Astrocyte of the cerebellum (primary cell): ENCODE data around the gene CTSW.
A peak's percentile ranks its signal among the peaks of the same experiment; 100 is the strongest.
"Not testable (repeated sequence)": the region's sequence is repeated elsewhere in the genome, so short reads cannot be mapped to it uniquely, and the experiment has no call there.

Experiments
- DNase-seq: peaks from one replicate; pipeline ENCODE4 v3.0.0-alpha.2; 2011; ENCODE audit warnings: low read depth
- H3K4me3 ChIP-seq: 2 replicates; pipeline ENCODE4 v1.5.1; 2011; ENCODE audit warnings: mild to moderate bottlenecking, low read depth, low read length, moderate library complexity
- CTCF ChIP-seq: IDR thresholded peaks from 2 replicates; pipeline ENCODE4 v1.5.1; 2012; ENCODE audit warnings: low read length, low read depth, moderate library complexity, mild to moderate bottlenecking; ENCODE audit errors: missing control alignments
- in situ Hi-C: cut with HindIII; loops from 2 replicates; pipeline ENCODE4 v1.10.0; 2017; ENCODE audit warnings: low sequenced_read_pairs

Gene CTSW

GRCh38 chr11:65844231-65844872 is 35.3 kb upstream of the CTSW start:
- TF ChIP-seq CTCF, result no peak
- DNase-seq, result no peak
- H3K4me3 ChIP-seq, result no peak overlapping the region
- in situ Hi-C loops, result no loop called here

- no peak for TF ChIP-seq CTCF
- no peak overlapping the region for H3K4me3 ChIP-seq
- in situ Hi-C loops, result no loop called here
- no peak for DNase-seq
These were observed 31.9 kb upstream of the CTSW start for GRCh38 chr11:65847746-65848145.

GRCh38 chr11:65848693-65849092 is 30.9 kb upstream of the CTSW start:
- H3K4me3 ChIP-seq, in situ Hi-C loops, DNase-seq: not testable (repeated sequence)

- no peak for TF ChIP-seq CTCF
- no peak overlapping the region for H3K4me3 ChIP-seq
- DNase-seq, result no peak
- in situ Hi-C loops, result no loop called here
These were observed 30.3 kb upstream of the CTSW start for GRCh38 chr11:65849366-65849765.

- no peak for DNase-seq
- H3K4me3 ChIP-seq, result no peak overlapping the region
- in situ Hi-C loops, result no loop called here
- TF ChIP-seq CTCF, result no peak
These were observed 29.8 kb upstream of the CTSW start for GRCh38 chr11:65849771-65850216.

GRCh38 chr11:65850217-65851082 is 29.2 kb upstream of the CTSW start:
- TF ChIP-seq CTCF, result no peak
- no peak overlapping the region for H3K4me3 ChIP-seq
- in situ Hi-C loops, result no loop called here
- no peak for DNase-seq

- peak; percentile 49 for TF ChIP-seq CTCF
- no peak for DNase-seq
- H3K4me3 ChIP-seq, result no peak overlapping the region
- in situ Hi-C loops, result no loop called here
These were observed 28.5 kb upstream of the CTSW start for GRCh38 chr11:65851083-65851579.
